ENCODE data around the gene GSAP.

Gene GSAP

DNA sequence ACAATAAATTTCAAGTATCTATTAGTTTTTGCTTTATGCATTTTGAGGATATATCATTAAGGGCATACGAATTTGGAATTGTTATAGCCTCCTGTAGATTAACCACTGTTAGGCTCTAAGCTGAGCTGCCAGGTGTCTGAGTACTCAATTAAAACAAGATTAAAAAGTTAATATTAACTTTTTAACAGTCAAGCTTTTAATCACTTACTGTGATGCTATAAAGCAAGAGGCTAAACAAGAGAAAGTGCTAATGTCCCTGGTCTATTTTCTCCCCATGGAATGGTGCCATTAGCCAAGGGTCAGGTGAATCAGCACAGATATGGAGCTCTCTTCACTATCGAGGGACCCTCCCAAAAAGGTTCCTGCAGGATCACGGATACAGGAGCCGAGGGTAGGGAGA, 9.7 kb downstream of the GSAP start:
- no peak for DNase-seq

GRCh38 chr7:77404641-77405040, 11.5 kb downstream of the GSAP start:
- no peak for DNase-seq

GRCh38 chr7:77403957-77404356, 12.2 kb downstream of the GSAP start:
- DNase-seq: no peak

DNA sequence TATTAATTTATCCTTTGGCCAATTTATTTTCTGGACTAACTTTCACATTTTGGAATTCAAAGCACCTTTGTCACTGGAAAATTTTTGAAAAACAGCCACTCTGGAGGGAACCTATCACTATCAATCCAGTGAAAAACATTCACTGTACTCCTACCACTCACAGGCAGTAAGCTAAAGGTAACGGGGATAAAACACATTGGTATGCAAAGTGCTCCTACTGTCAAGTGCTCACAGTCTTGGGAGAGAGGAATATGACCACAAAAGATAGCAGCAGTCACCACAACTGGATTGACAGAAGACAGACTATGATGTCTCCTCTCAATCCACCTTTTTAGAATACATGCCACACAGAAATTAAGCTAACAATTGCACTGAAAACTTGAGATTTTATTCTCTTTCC, 13.3 kb downstream of the GSAP start:
- DNase-seq: no peak

GRCh38 chr7:77401002-77401401, 15.1 kb downstream of the GSAP start:
- no peak for DNase-seq

- DNase-seq: no peak
Observed at GRCh38 chr7:77399816-77400215, 16.3 kb downstream of the GSAP start.

GRCh38 chr7:77396894-77397547, 19.1 kb downstream of the GSAP start:
- DNase-seq: no peak

DNA sequence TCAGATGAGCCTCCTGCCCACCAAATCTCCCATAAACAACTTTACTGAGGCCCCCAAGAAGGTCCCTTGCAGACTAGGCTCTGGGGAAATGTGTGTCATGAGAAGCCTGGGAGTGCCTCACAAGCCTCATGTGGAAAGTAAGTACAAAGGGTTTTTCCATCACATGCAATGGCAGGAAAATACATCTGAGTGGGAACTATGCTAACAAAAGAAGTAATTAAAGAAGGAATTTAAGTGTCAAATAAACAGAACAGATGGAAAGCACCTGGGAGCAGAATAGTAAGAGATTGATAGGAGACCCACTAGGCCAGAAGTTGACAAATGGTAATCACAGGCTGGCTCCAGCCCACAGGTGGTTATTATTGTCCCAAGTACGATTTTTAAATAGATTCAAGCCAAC, 20.5 kb downstream of the GSAP start:
- no peak for DNase-seq

DNA sequence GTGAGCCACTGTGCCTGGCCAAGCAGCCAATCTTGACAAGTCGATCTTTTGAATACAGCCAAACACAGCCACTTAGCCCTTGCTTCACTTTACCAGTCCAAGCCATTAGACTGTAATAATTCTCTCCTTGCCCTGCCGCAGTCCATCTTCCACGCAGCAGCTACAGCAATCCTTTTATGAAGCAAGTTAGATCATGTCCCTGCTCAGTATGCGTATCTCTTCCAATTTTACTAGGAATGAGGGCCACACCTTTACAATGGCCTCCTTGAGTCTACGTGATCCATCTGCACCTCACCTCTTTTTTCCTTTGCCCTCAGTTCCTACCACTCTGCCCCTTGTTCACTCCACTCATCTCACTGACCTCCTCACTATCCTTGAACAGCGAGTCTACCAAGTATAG, 22.2 kb downstream of the GSAP start:
- DNase-seq: no peak

GRCh38 chr7:77393261-77393660, 22.9 kb downstream of the GSAP start:
- DNase-seq: no peak

DNA sequence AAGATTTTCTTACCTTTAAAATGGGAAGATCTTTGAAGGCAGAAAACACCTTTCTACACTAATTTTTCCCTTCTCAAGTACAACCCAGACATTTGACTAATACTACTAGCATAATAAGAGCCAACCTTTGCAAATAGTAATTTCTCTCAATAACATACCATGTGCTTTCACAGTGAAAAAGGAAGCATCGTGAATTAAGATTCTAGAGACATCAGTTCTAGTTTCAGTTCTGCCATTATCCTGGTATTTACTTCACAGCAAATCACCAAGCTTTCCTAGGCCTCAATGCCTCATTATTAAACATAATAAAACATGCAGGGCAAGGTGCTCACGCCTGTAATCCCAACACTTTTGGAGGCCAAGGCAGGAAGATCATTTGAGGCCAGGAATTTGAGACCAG, 24.9 kb downstream of the GSAP start:
- DNase-seq: no peak

DNA sequence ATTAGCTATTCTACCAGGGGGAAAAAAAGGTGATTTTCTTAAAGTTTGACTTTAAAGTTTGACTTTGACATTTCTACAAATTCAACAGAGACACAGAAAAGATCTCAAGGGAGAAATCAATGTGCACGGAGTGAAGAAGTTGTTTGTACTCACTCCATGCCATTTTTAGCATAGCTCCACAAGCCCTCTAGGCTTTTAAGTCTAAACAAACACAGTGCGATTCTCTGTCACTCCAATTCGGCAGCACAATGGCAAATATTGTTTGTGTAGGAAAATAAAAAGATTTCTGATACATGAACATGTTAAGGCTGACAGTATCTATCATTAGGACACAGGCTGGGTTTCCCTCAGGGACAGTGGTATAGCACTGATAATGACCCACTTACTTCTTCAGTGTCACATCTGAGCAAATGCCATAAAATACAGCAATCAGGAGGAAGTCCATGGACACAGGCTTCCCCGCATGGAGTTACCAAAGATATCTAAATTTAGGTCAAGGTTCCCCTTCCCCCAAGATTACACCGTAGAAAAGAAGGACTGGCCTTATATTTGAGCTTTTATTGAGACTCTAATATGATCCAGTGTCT, 28.0 kb downstream of the GSAP start:
- no peak for DNase-seq

GRCh38 chr7:77386165-77386822, 29.9 kb downstream of the GSAP start:
- no peak for DNase-seq

DNA sequence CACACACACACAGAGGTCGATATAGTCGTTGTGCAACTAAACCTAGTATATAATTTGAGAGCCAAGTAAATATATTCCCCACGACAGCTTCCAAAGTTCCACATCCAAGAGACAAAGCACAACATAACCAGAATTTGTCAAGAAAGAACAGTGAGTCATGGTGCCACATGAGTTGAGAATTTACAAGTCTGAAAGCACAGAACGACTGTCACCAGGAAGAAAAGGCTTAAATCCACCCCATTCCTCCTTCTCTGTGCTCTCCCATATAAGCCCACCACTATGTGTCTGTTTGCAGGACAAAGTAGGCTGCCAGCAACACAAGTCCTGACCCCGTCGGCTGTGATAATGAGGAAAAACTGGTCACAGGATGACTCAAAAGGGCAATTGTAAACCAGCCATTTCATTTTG, 32.8 kb downstream of the GSAP start:
- no peak for DNase-seq

DNA sequence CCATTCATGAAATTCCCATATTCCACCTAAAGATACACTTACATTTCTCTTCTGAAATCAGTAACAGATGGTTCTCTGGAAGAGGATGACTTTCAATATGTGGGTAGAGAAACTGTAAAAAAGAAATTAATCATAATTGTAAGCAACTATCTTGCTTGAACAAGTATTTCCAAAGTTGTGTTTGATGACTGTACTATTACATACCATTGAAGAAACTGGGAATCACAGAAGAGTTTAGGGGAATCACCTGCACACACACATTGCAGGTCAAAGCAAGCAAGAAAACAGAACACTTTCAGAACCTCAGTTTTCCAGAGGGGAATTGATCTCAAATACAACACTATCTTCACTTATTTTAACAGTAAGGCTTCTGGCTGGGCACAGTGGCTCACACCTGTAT, 33.6 kb downstream of the GSAP start:
- no peak for DNase-seq

DNA sequence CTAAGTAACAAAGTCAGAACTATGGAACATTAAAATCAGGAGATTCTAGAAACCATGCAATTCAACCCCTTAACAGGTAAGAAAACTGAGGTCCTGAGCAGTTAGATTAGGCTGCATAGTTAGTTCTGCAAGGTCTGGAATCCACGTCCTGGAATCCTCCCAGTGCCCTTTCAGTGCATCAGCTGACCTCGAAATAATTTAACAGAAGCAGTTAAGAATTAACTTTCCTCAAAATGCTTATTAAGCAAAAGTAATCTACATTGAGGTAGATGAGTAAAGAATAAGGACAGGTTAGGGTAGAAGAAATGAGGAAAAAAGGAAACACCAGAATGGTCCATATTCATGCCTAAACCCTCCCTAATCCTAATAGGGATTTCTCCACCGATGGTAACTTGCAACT, 37.6 kb downstream of the GSAP start:
- DNase-seq: no peak

DNA sequence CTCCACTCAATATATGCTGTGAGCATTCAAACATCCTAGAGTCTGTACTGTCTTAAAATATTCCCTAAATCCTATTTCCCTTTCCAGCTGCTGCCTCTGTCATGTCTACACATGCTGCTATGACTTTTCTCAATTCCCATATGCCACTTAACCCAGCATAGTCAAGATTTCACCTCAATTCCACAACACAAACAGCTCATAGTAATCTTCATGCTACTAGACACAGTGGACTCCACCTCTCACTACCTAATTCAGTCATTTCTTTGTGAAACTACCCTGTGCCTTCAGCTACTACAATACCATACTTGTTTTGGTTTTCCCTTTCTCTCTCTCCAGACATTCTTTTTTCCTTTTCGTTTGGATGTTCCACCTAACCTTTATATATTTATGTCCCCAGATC, 45.5 kb downstream of the GSAP start:
- DNase-seq: no peak

GRCh38 chr7:77368974-77369373, 47.2 kb downstream of the GSAP start:
- no peak for DNase-seq

DNA sequence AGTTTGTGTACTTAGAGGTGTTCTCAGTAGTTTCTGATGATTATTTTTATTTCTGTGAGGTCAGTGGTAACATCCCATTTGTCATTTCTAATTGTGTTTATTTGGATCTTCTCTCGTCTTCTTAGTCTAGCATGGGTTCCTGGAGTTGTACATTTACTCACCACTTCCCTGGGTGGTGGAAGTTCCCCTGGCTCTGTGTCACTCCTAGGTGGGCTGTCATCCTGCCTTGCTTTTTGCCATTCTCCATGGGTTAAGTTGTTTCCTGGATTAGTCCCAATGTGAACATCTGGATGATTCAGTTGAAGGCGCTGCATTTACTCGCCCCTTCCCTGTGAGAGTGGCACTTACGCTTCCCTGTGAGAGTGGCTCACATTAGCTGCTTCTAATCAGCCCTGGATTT, 48.2 kb downstream of the GSAP start:
- DNase-seq: no peak

DNA sequence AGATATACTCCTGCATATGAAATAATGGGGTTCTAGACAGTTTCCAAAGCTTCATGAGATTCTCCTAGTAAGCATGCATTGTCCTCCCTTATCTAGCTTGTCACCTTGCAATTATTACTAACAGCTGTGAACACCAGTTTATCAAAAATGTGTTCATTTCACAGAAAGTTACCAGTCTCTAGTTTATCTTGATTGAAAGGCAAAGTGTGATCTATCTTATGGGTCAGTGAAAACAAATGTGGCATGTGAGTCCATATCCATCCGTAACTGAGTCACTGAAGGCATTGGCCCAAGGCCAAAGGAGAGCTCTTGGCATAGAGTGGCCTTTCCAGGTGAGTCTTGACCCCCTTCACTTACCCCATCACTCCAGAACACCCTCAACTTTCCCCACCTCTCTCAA, 53.2 kb downstream of the GSAP start:
- no peak for DNase-seq

DNA sequence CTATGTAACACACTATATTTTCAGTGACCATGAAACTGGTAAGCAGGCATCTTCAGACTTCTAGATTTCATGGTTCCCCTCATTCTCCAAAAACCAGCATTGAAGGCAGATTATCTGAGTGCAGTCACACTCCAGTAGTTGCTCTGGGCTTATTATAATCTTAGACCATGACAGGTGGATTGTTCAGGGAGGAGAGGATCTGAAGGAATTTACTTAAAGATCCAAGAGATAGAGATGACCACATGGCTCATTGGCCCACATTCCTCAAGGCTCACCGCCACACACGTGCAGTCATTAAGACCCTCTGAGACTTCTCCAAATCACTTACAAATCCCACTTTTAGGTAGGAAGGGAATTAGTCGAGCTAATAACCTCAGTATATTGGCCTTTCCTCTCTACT, 55.2 kb downstream of the GSAP start:
- DNase-seq: no peak

DNA sequence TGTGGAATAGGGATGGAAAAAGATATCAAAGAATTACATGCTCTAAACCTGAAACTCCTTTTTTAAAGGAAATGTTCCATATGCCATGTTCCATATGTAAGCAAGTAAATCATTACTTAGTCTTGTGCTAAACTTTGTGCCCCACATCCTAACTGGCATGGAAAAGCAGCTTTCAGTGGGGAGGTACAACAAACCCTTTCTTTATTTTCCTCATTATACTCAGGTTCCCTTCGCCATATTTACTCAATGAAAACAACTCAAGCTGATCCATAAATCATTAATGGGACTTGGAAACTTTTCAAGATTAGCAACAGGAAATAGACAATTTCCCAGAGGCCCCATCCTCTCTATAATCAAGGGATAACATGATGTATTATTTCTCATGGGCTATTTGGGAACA, 56.0 kb downstream of the GSAP start:
- DNase-seq: no peak

DNA sequence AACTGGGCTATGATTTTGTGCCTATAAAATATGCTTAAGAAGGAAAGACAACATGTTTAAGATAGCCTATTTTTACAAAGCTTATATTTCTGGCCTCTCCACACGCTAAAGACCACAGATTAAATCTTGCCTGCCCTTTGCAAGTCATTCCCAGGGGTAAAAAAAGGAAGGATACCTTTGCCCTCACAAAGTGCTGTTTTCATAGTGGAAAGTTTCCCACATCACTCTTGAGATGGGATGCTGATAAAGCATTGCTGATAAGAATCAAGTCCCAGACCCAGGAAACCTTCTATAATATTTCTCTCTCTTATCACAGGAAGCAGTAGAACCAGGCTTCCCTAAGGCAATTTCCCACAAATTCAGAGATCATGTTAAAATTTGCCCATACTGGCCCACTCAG, 56.5 kb downstream of the GSAP start:
- no peak for DNase-seq

DNA sequence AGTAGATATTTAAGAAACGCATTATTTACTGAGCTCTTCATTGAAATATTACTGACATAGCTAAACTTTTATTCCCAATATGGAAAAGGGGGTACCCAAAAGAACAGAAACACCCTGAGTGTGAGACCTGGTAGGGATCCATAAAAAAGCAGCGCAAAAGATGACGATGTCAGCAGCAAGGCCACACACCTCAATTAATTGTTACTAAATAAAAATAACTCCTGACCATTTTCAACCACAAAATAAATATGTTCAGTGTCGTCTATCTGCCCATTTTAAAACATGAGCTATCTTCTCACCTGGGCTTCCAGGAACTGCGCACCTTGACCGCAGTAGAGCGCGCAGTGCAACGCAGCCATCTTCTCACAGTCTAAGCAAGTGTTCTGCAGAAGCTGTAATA, 61.2 kb downstream of the GSAP start:
- no peak for DNase-seq

DNA sequence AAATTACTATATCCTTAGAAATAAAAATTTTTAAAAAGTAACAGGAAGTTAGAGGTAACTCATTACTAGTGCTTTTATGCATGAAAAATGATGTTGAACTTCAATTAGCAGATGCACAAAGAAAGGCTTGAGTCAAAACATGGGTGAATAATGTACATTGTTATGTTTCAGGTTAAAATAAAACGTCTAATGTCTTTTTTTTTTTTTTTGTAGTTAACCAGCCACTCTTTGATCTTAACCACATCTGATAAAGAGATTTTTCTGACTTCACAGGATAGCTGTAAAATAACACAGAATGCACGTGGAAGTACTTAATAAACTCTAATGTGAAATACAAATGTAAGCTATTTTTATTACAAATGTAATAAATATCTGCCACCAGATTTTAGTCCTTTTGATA, 61.7 kb downstream of the GSAP start:
- DNase-seq: no peak

Measured in NCI-H774 (cell line).